Right lobe of liver (tissue), 4 donors: ENCODE data around the gene TERT.

ENCODE experiments used
- POLR2A ChIP-seq: fragments of 450-650 bp; IDR thresholded peaks from one replicate; pipeline ENCODE4 v1.6.1; 2017; ENCODE audit warnings: antibody characterized with exemption, mild to moderate bottlenecking
- TF ChIP-seq, protein P1 (sequence below), 4 donors: fragments of 200-600 bp in 3 of 4; fragments of 450-650 bp in 1 of 4; IDR thresholded peaks; one replicate each; pipeline versions ENCODE4 v1.5.1 to v1.8.0; 2016 to 2022; ENCODE audit warnings: antibody characterized with exemption in 4 of 4, mild to moderate bottlenecking in 2 of 4
- donor health status: DM: no; HTN: no; CAD: no.
- donor health status: DM: no; HTN: no; CAD: no.
- donor health status: DM: no; HTN: yes; CAD: no.

DNA sequence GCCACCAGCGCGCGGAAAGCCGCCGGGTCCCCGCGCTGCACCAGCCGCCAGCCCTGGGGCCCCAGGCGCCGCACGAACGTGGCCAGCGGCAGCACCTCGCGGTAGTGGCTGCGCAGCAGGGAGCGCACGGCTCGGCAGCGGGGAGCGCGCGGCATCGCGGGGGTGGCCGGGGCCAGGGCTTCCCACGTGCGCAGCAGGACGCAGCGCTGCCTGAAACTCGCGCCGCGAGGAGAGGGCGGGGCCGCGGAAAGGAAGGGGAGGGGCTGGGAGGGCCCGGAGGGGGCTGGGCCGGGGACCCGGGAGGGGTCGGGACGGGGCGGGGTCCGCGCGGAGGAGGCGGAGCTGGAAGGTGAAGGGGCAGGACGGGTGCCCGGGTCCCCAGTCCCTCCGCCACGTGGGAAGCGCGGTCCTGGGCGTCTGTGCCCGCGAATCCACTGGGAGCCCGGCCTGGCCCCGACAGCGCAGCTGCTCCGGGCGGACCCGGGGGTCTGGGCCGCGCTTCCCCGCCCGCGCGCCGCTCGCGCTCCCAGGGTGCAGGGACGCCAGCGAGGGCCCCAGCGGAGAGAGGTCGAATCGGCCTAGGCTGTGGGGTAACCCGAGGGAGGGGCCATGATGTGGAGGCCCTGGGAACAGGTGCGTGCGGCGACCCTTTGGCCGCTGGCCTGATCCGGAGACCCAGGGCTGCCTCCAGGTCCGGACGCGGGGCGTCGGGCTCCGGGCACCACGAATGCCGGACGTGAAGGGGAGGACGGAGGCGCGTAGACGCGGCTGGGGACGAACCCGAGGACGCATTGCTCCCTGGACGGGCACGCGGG is at the start of gene TERT:
- TF ChIP-seq, protein P1, sequence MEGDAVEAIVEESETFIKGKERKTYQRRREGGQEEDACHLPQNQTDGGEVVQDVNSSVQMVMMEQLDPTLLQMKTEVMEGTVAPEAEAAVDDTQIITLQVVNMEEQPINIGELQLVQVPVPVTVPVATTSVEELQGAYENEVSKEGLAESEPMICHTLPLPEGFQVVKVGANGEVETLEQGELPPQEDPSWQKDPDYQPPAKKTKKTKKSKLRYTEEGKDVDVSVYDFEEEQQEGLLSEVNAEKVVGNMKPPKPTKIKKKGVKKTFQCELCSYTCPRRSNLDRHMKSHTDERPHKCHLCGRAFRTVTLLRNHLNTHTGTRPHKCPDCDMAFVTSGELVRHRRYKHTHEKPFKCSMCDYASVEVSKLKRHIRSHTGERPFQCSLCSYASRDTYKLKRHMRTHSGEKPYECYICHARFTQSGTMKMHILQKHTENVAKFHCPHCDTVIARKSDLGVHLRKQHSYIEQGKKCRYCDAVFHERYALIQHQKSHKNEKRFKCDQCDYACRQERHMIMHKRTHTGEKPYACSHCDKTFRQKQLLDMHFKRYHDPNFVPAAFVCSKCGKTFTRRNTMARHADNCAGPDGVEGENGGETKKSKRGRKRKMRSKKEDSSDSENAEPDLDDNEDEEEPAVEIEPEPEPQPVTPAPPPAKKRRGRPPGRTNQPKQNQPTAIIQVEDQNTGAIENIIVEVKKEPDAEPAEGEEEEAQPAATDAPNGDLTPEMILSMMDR (IDR thresholded peaks at IDR 0.05) = no peak
- no peak for TF ChIP-seq POLR2A
